T-helper 2 cell (primary cell): ENCODE results near the gene SNRPD1.
"Not testable (repeated sequence)": the region's sequence is repeated elsewhere in the genome, so short reads cannot be mapped to it uniquely, and the experiment has no call there.

Experiments used
- DNase-seq, 5 experiments: peaks; one replicate each; pipeline versions ENCODE4 v3.0.0 to v3.0.0-alpha.2; 2012 to 2022

Gene SNRPD1

GRCh38 chr18:21636769-21637168, 24.7 kb downstream of the SNRPD1 start:
- DNase-seq = no peak

- no peak for DNase-seq
These were observed 26.7 kb downstream of the SNRPD1 start for GRCh38 chr18:21638822-21639221.

GRCh38 chr18:21640375-21640774, 28.3 kb downstream of the SNRPD1 start:
- DNase-seq = not testable (repeated sequence)

GRCh38 chr18:21650311-21650710, 38.2 kb downstream of the SNRPD1 start:
- no peak for DNase-seq

GRCh38 chr18:21652073-21652472, 40.0 kb downstream of the SNRPD1 start:
- DNase-seq = no peak

- DNase-seq = no peak
These were observed 41.2 kb downstream of the SNRPD1 start for GRCh38 chr18:21653361-21653760.

GRCh38 chr18:21656402-21656801, 44.3 kb downstream of the SNRPD1 start:
- DNase-seq = no peak

GRCh38 chr18:21660078-21660477, 48.0 kb downstream of the SNRPD1 start:
- DNase-seq = peak in 1 of 5 experiments; percentile 26

- DNase-seq = no peak
These were observed 50.5 kb downstream of the SNRPD1 start for GRCh38 chr18:21662581-21662980.

GRCh38 chr18:21663578-21663977, 51.5 kb downstream of the SNRPD1 start:
- no peak for DNase-seq

GRCh38 chr18:21664069-21664468, 52.0 kb downstream of the SNRPD1 start:
- no peak for DNase-seq

GRCh38 chr18:21669736-21670285, 57.7 kb downstream of the SNRPD1 start:
- no peak for DNase-seq

GRCh38 chr18:21672521-21673267, 60.6 kb downstream of the SNRPD1 start:
- no peak for DNase-seq

GRCh38 chr18:21675354-21675753, 63.2 kb downstream of the SNRPD1 start:
- DNase-seq = peak in 1 of 5 experiments; percentile 20

GRCh38 chr18:21678859-21679258, 66.7 kb downstream of the SNRPD1 start:
- no peak for DNase-seq

- no peak for DNase-seq
These were observed 68.0 kb downstream of the SNRPD1 start for GRCh38 chr18:21680161-21680560.

- DNase-seq = peak in 2 of 5 experiments; percentile 29 to 82
These were observed 70.4 kb downstream of the SNRPD1 start for GRCh38 chr18:21682371-21683051.
